HepG2 (cell line): ENCODE data around the gene FUT1. TPM values are rescaled to one million over a fixed set of nuclear protein-coding genes. Genes with fewer than 3 reads are reported as not detected.

Experiments used
- ATAC-seq: fragments of 200-7000 bp; cut with Tn5 transposase; 3 replicates; pipeline ENCODE4 v1.9.1; 2020; ENCODE audit warnings: mild to moderate bottlenecking, moderate library complexity
- BruUV-seq: library from RNA; stranded (reverse); fragments of 400-500 nt; replicated peaks from 2 replicates; lab custom pipeline; 2021; lab: Mats Ljungman, UMichigan
- CTCF ChIA-PET: fragments of 300-600 bp; formaldehyde crosslinking; extraction: SDS; loops from one replicate; lab custom pipeline; 2021; ENCODE audit warnings: low total read pairs, inconsistent platforms, low intra/inter-chr PET ratio; lab: Yijun Ruan, JAX
- POLR2A ChIA-PET: fragments of 350-600 bp; sonication (Branson Sonifier 250); formaldehyde crosslinking; loops from one replicate; lab custom pipeline; 2020; ENCODE audit warnings: antibody characterized with exemption, inconsistent platforms; lab: Yijun Ruan, JAX
- DNase-seq: peaks from one replicate; pipeline ENCODE4 v3.0.0-alpha.2; 2015; ENCODE audit warnings: low spot score
- FAIRE-seq: peaks from 3 replicates; lab custom pipeline; 2011; peaks lifted over from hg19 to GRCh38; lab: Jason Lieb, UNC
- H2AFZ ChIP-seq: one replicate; pipeline ENCODE4 v1.6.1; 2011; ENCODE audit warnings: low read length, inconsistent platforms
- H3K27ac ChIP-seq: fragments of 300-600 bp; 3 replicates; pipeline ENCODE4 v1.8.0; 2011; ENCODE audit warnings: mixed run types, mild to moderate bottlenecking, mixed read lengths, low read length, inconsistent platforms; ENCODE audit not compliant: insufficient read depth; ENCODE audit errors: extremely low read length
- H3K27me3 ChIP-seq, 2 experiments: fragments of 200-600 bp in 1 of 2; 2 replicates in 1 of 2; 3 replicates in 1 of 2; pipeline versions ENCODE4 v1.6.0 to v1.8.0; 2011; ENCODE audit warnings: low read length in 2 of 2, mild to moderate bottlenecking in 2 of 2, moderate library complexity in 2 of 2, inconsistent platforms in 1 of 2; ENCODE audit not compliant: insufficient read depth in 2 of 2, control insufficient read depth in 1 of 2
- H3K36me3 ChIP-seq, 2 experiments: fragments of 200-600 bp in 1 of 2; replicated peaks in 1 of 2; 2 replicates in 1 of 2; 3 replicates in 1 of 2; pipeline versions ENCODE4 v1.5.1 to v1.8.0; 2011; ENCODE audit warnings: low read length in 2 of 2, inconsistent platforms in 1 of 2; ENCODE audit not compliant: insufficient read depth in 2 of 2, control insufficient read depth in 1 of 2
- H3K4me1 ChIP-seq: 2 replicates; pipeline ENCODE4 v1.5.1; 2012; ENCODE audit warnings: low read length, inconsistent platforms; ENCODE audit not compliant: insufficient read depth
- H3K4me2 ChIP-seq: 2 replicates; pipeline ENCODE4 v1.6.0; 2011; ENCODE audit warnings: low read depth, low read length, inconsistent platforms
- H3K4me3 ChIP-seq, 3 experiments: fragments of 200-600 bp in 1 of 3; sonication (generic), shearing (Covaris generic) in 1 of 3; replicated peaks in 1 of 3; 2 replicates each; pipeline ENCODE4 v1.5.1; 2011 to 2016; ENCODE audit warnings: low read length in 3 of 3, inconsistent platforms in 2 of 3, low read depth in 2 of 3, mild to moderate bottlenecking in 2 of 3, control low read depth in 1 of 3, mixed read lengths in 1 of 3; ENCODE audit not compliant: insufficient read depth in 1 of 3
- H3K79me2 ChIP-seq: one replicate; pipeline ENCODE4 v1.6.1; 2011; ENCODE audit warnings: low read length, inconsistent platforms; ENCODE audit not compliant: insufficient read depth
- H3K9ac ChIP-seq: 2 replicates; pipeline ENCODE4 v1.6.0; 2011; ENCODE audit warnings: mild to moderate bottlenecking, low read depth, low read length, inconsistent platforms; ENCODE audit not compliant: insufficient read depth
- H3K9me3 ChIP-seq: 2 replicates; pipeline ENCODE4 v1.5.1; 2012; ENCODE audit warnings: mild to moderate bottlenecking, low read length
- H4K20me1 ChIP-seq: 2 replicates; pipeline ENCODE4 v1.6.0; 2011; ENCODE audit warnings: inconsistent platforms, mild to moderate bottlenecking, low read length, moderate library complexity; ENCODE audit not compliant: insufficient read depth
- CBX5 ChIP-seq: sonication (generic); formaldehyde crosslinking; IDR thresholded peaks from 2 replicates; pipeline ENCODE4 v1.4.0; 2020; ENCODE audit warnings: missing genetic modification reagents, borderline replicate concordance
- GABPA ChIP-seq, 2 experiments: IDR thresholded peaks; 2 replicates each; pipeline ENCODE4 v1.6.1; 2011 to 2016; ENCODE audit warnings: low read depth in 2 of 2, low read length in 1 of 2, missing biosample characterization in 1 of 2, missing genetic modification characterization in 1 of 2
- GPN1 ChIP-seq: sonication (generic); formaldehyde crosslinking; IDR thresholded peaks from 2 replicates; pipeline ENCODE4 v1.5.1; 2020; ENCODE audit warnings: missing genetic modification reagents, borderline replicate concordance
- HCFC1 ChIP-seq: fragments of 150-350 bp; IDR thresholded peaks from 2 replicates; pipeline ENCODE4 v1.6.1; 2014; ENCODE audit warnings: low read depth, low read length
- HNRNPH1 ChIP-seq: fragments of 200-400 bp; formaldehyde crosslinking; optimal IDR thresholded peaks from 2 replicates; pipeline ENCODE3; 2017; ENCODE audit warnings: mild to moderate bottlenecking, low read depth, low read length
- IRF2 ChIP-seq: IDR thresholded peaks from 2 replicates; pipeline ENCODE4 v1.6.1; 2018; ENCODE audit warnings: missing genetic modification reagents, missing compliant biosample characterization
- MXD4 ChIP-seq: IDR thresholded peaks from 2 replicates; pipeline ENCODE4 v1.6.1; 2016; ENCODE audit warnings: mild to moderate bottlenecking, missing biosample characterization, missing genetic modification reagents
- SATB2 ChIP-seq: sonication (generic); formaldehyde crosslinking; IDR thresholded peaks from 2 replicates; pipeline ENCODE4 v1.5.0; 2020; ENCODE audit warnings: missing genetic modification reagents
- SCMH1 ChIP-seq: sonication (generic); formaldehyde crosslinking; IDR thresholded peaks from 2 replicates; pipeline ENCODE4 v1.9.0; 2021; ENCODE audit warnings: missing genetic modification reagents, mild to moderate bottlenecking, borderline replicate concordance
- SIN3A ChIP-seq: IDR thresholded peaks from 2 replicates; pipeline ENCODE4 v1.6.1; 2011; ENCODE audit warnings: low read depth, mild to moderate bottlenecking, control low read depth, low read length, borderline replicate concordance
- SRSF9 ChIP-seq: fragments of 200-400 bp; formaldehyde crosslinking; IDR thresholded peaks from 2 replicates; pipeline ENCODE4 v1.6.1; 2018; ENCODE audit warnings: borderline replicate concordance, mild to moderate bottlenecking, low read depth, low read length; ENCODE audit not compliant: insufficient read depth, poor library complexity, severe bottlenecking
- TBP ChIP-seq: sonication (generic); formaldehyde crosslinking; IDR thresholded peaks from 2 replicates; pipeline ENCODE4 v1.5.0; 2020; ENCODE audit warnings: missing genetic modification reagents
- ZNF232 ChIP-seq: sonication (generic); formaldehyde crosslinking; IDR thresholded peaks from 2 replicates; pipeline ENCODE4 v1.4.0; 2020; ENCODE audit warnings: missing genetic modification reagents, borderline replicate concordance
- ZNF687 ChIP-seq: sonication (generic); formaldehyde crosslinking; IDR thresholded peaks from 2 replicates; pipeline ENCODE4 v1.5.1; 2020; ENCODE audit warnings: mild to moderate bottlenecking, missing genetic modification reagents, moderate library complexity
- ZNF766 ChIP-seq: sonication (generic); formaldehyde crosslinking; IDR thresholded peaks from 2 replicates; pipeline ENCODE4 v1.5.0; 2020; ENCODE audit warnings: missing genetic modification reagents, borderline replicate concordance
- WGBS: methylation state at CpG from one replicate; pipeline ENCODE4 v1.1.6; 2017; ENCODE audit warnings: low lambda C conversion rate; 5-methylcytosine and 5-hydroxymethylcytosine counted together
- in situ Hi-C: cut with HindIII; loops from 2 replicates; pipeline ENCODE4 v1.10.0; 2017; ENCODE audit warnings: low pct_unique_long_range_greater_than_20kb; ENCODE audit not compliant: extremely low pct_ligation_motif_present
- intact Hi-C: fragments of 100-400 bp; cut with micrococcal nuclease; formaldehyde crosslinking; loops from one replicate; pipeline ENCODE4 v1.10.0; 2022; ENCODE audit not compliant: unreplicated experiment
- polyA plus RNA-seq, 8 experiments: library from polyadenylated mRNA; depleted of rRNA in 3 of 8; stranded (reverse) in 7 of 8; unstranded in 1 of 8; fragments of >200 nt; fragmentation: Illumina TruSeq in 4 of 8; extraction: Trizol in 4 of 8; gene quantifications; 2 replicates each; pipeline versions ENCODE4 v1.2.1 to v1.2.3, GENCODE V29; 2011 to 2016; ENCODE audit warnings: low read depth in 4 of 8, missing spikeins in 1 of 8, mixed read lengths in 1 of 8; ENCODE audit not compliant: insufficient read depth in 1 of 8
- total RNA-seq, 5 experiments: library from RNA; depleted of rRNA; stranded (reverse); fragments of >200 nt; fragmentation: Illumina TruSeq; extraction: Trizol; gene quantifications; 2 replicates each; pipeline ENCODE4 v1.2.3, GENCODE V29; 2016; ENCODE audit warnings: low read depth in 1 of 5
- TF ChIP-seq, protein P1 (sequence below): IDR thresholded peaks from 2 replicates; pipeline ENCODE4 v1.6.1; 2018; ENCODE audit warnings: missing genetic modification reagents, mild to moderate bottlenecking, missing compliant biosample characterization

FUT1 gene
- total and polyA plus RNA-seq, 2 of the 13 experiments (the other 11 are each of a cell fraction or from before 2014, with no cell fraction given): 0.07 to 1.1 TPM

- no peak within 1 kb of the TSS for H3K4me2 ChIP-seq
- no peak within 1 kb of the TSS for H2AFZ ChIP-seq
- no TSS peak for BruUV-seq
- 52% methylated on average over 25 of the region's 31 CpGs for WGBS
- DNase-seq (no peak), ATAC-seq (peak; percentile 51), FAIRE-seq (no peak)
- H3K9me3 ChIP-seq: no peaks in the 10 kb centered on the region
- no peak within 1 kb of the TSS for H3K27ac ChIP-seq
- H3K4me1 ChIP-seq: peaks cover 40% of the 10 kb centered on the region
- no peaks in the 10 kb centered on the region for H3K36me3 ChIP-seq
- intact Hi-C loops: no loop called here
- H3K4me3 ChIP-seq: 0 out of 6 replicates have a peak within 1 kb of the TSS, but pooled peaks of 1 of the 3 experiments have one; percentile 13
- no peaks in the 10 kb centered on the region; a peak in 1 of 5 replicates for H3K27me3 ChIP-seq
- no peaks in the 10 kb centered on the region for H4K20me1 ChIP-seq
- in situ Hi-C loops: no loop called here
- no peaks in the 10 kb centered on the region for H3K79me2 ChIP-seq
- POLR2A ChIA-PET: interaction anchor here (1.0 to 1.4 kb wide), 2 partner anchors 13 to 32 kb away, joined by 3 read pairs; no protein-coding TSS in a partner anchor
- H3K9ac ChIP-seq: no peak within 1 kb of the TSS
- CTCF ChIA-PET: no interaction called here
- TF ChIP-seq SCMH1 (CRISPR knock-in tag) (no peak), GABPA (IDR thresholded peaks at IDR 0.05; ENCODE audit: low read depth, low read length) (no peak), GABPA (CRISPR knock-in tag; IDR thresholded peaks at IDR 0.05; ENCODE audit: low read depth) (peak; percentile 62; the same call in 1 of the 2 replicates), TBP (CRISPR knock-in tag) (no peak), CBX5 (CRISPR knock-in tag) (no peak), ZNF766 (CRISPR knock-in tag) (no peak), GPN1 (no peak), HNRNPH1 (no peak), MXD4 (CRISPR knock-in tag) (no peak), SATB2 (no peak), IRF2 (CRISPR knock-in tag) (peak; percentile 40; the same call in 1 of the 2 replicates), ZNF232 (no peak), ZNF687 (CRISPR knock-in tag) (peak; percentile 31), HCFC1 (peak; percentile 89), SIN3A (no peak), SRSF9 (no peak)
- TF ChIP-seq, protein P1, sequence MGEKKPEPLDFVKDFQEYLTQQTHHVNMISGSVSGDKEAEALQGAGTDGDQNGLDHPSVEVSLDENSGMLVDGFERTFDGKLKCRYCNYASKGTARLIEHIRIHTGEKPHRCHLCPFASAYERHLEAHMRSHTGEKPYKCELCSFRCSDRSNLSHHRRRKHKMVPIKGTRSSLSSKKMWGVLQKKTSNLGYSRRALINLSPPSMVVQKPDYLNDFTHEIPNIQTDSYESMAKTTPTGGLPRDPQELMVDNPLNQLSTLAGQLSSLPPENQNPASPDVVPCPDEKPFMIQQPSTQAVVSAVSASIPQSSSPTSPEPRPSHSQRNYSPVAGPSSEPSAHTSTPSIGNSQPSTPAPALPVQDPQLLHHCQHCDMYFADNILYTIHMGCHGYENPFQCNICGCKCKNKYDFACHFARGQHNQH (CRISPR knock-in tag): peak; percentile 45; the same call in 1 of the 2 replicates
Observed at GRCh38 chr19:48746738-48747575, 5.5 kb downstream of the FUT1 start, which contains the start of gene IZUMO1. IZUMO1 (minus strand) TSS chr19:48746909; CDS start chr19:48745859, 1,050 bp downstream.
